Measurements from ENCODE around the gene IFT27.

Gene IFT27

DNA sequence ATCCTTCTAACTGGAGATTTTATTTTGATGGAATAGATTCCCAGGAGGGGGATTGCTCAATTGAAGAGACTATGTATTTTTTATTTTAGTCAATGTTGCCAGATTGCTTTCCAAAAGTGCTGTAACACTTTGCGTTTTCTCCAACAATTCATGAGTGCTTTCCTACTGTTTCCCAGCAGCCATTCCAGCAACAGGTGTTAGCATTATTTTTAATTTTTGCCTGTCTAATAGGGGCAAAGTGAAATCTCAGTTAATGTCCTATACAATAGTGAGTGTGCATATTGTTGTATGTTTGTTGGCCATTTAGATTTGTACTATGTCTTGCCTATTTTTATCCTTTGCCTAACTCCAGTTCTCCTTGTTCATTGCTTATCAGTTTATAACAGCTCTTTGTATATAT lies 60.3 kb downstream of the IFT27 start:
- no peak for DNase-seq

DNA sequence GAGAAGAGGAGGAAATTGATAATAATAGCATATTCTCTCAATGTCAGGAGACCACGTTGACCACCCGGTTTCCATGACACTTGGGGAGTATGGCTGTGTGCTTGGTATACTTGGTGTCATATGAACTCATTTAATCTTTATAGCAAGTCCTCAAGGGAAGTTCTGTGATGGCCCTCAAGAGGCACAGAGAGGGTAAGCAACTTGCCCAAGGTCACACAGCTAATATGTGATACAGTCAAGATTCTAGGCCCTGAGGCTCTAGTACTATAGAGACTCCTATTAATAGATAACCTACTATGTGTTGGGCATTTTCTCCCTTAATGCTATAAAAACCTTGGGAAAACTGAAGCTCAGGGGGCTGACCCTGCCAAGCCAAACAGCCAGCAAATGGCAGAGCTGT lies 61.8 kb downstream of the IFT27 start:
- DNase-seq, result no peak

DNA sequence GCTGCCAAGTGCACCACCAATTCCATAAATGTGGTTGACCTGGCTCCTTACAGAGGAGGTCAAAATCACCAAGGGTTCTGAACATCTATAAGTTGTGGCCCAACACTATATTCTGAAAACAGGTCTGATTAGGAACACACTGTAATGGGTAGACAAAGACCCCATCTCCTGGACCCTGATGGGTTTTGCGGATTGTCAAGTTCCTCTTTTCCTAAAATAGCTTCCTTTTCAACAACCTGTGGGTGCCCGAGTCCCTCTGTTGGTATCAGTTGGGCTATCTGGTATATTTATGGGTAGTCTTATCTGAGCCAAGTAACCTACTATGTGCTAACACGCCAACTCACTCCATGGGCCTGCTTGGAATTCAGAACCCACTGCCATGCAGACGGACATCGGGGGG lies 62.5 kb downstream of the IFT27 start:
- DNase-seq, result no peak
